Renal cortex interstitium (tissue), 11 donors: ENCODE data around the gene DLEC1. TPM values are rescaled to one million over a fixed set of nuclear protein-coding genes. Genes with fewer than 3 reads are reported as not detected.
A peak's percentile ranks its signal among the peaks of the same experiment; 100 is the strongest.
"Not testable (repeated sequence)": the region's sequence is repeated elsewhere in the genome, so short reads cannot be mapped to it uniquely, and the experiment has no call there.

Source experiments
- DNase-seq, 11 donors: peaks; one replicate each; pipeline ENCODE4 v3.0.0-alpha.2; 2013; ENCODE audit warnings: low read depth in 9 of 11, low spot score in 4 of 11; ENCODE audit errors: extremely low read depth in 1 of 11
- polyA plus RNA-seq, 3 donors: library from polyadenylated mRNA; unstranded; fragments of 120-200 nt; gene quantifications; one replicate each; pipeline ENCODE4 v1.2.1, GENCODE V29; 2013; ENCODE audit not compliant: insufficient read length in 3 of 3

DLEC1 gene
- polyA plus RNA-seq, 3 donors, result 0.48 to 1.5 (median 0.82) TPM

- DNase-seq, result no peak
Observed at GRCh38 chr3:38054499-38055001, 15.5 kb downstream of the DLEC1 start.

- no peak for DNase-seq
Observed at GRCh38 chr3:38059148-38059547, 20.1 kb downstream of the DLEC1 start.

DNA sequence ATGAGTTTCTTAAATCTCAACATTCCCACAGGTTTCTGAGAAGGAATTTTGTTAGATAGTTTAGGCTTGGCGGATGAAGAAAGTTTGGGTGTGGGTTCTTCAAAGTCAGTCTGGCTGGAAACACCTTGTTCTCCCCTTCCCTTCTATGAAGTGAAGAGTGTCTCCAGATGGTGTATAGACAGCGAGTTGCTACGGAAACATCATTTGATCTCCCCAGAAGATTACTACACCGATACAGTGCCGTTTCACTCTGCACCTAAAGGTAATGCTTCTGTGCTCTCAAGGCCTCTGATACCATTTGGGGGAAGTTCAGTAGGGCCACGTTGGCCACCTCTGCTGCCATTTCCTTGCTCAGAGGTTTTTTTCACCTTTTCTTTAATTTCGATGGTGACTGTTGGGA is 20.6 kb downstream of the DLEC1 start:
- no peak for DNase-seq

DNA sequence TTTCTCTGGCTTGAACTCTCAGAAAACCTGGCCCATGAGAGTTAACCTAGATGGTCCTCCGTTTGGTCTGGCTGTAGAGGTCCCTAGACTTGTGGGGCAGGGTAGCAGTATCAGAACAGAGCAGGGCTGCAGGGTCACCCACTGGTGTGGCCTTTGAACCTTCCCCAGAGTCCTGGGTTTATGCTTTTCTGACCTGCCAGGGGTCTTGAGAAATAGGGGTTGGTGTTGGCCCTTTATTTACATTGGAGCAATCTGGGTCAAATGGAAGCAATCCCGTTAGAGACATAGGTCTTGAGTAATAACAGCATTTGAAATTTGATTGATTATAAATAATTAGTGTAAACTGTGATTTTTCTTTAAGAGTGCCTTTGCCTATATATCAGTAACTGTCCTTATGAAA is 23.8 kb downstream of the DLEC1 start:
- no peak for DNase-seq

DNA sequence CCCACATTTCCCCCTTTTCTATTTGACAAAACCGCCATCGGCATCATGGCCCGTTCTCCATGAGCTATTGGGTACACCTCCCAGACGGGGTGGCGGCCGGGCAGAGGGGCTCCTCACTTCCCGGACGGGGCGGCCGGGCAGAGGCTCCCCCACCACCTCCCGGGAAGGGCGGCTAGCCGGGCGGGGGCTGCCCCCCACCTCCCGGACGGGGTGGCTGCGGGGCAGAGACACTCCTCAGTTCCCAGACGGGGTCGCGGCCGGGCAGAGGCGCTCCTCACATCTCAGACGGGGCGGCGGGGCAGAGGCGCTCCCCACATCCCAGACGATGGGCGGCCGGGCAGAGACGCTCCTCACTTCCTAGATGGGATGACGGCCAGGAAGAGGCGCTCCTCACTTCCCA is 25.4 kb downstream of the DLEC1 start:
- not testable (repeated sequence) for DNase-seq

DNA sequence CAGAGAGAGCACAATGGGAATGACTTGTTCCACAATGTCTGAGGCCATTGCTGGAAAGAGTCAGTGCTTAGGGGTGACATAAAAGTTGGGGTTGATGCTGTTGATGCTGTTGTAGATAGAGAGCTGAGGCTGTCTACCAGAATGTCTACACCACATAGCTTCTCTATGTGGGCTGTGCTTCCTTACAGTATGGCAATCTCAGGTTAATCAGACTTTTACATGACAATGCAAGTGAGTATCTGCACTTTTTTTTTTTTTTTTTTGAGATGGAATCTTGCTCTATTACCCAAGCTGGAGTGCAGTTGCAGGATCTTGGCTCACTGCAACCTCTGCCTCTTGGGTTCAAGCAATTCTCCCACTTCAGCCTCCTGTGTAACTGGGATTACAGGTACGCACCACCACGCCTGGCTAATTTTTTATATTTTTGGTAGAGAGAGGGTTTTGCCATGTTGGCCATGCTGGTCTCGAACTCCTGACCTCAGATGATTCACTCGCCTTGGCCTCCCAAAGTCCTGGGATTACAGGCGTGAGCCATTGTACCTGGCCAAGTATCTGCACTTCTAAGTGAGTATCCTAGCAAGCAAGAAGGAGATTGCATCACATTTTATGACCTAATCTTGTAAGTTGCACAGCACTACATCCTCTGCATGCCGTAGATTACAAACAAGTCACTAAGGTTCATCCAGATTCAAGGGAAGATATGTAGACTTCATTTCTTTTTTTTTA is 28.7 kb downstream of the DLEC1 start:
- DNase-seq, result no peak

DNA sequence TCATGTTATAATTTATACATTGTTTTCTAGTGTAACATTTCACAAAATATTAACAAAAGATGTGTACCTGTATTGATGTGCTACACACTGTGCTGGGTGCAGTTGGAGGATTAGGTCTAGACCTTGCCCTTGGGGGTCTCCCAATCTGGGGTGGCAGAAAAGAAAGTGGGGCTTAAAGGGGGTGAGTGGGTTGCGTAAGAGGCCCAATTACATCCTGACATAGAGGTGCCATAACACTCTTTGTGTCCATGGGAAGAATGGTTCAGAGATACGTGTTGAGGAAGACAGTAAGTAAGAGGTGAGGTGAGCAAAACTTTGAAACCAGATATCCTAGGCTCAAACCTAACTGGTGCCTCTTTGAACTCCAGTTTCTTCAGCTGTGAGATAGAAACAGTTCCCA is 31.0 kb downstream of the DLEC1 start:
- DNase-seq, result no peak

DNA sequence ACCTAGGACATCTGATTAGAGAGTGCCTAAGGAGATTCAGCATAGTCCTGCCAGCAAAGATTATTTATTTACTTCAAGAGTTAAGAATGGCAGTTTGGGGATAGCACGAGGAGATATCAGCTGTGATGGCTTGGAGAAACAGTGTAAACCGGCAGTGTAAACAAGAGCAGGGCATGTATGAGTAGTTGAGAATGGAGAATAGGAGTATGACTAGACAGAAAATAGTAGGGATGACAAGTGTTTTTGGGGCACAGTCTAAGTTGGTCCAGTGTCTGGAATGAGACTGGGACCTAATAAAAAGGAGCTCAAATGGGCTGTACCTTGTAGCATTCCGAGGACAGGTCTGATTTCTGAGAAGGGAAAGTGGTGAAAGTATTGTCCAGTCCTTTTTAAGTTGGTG is 38.1 kb downstream of the DLEC1 start:
- not testable (repeated sequence) for DNase-seq

DNA sequence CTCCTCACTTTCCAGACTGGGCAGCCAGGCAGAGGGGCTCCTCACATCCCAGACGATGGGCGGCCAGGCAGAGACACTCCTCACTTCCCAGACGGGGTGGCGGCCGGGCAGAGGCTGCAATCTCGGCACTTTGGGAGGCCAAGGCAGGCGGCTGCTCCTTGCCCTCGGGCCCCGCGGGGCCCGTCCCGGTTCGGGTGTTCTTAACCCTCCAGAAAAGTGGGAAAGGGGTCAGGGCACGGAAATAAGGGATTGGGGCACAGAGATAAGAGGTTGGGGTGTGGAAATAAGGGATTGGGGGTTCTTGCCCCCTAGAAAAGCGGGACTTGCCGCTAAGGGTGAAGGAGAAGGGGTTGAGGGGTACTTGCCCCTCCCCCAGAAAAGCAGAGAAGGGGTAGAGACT is 43.3 kb downstream of the DLEC1 start:
- not testable (repeated sequence) for DNase-seq

GRCh38 chr3:38083254-38083653 is 44.2 kb downstream of the DLEC1 start:
- DNase-seq, result not testable (repeated sequence)

- DNase-seq, result no peak
Observed at GRCh38 chr3:38083871-38084333, 44.9 kb downstream of the DLEC1 start.

DNA sequence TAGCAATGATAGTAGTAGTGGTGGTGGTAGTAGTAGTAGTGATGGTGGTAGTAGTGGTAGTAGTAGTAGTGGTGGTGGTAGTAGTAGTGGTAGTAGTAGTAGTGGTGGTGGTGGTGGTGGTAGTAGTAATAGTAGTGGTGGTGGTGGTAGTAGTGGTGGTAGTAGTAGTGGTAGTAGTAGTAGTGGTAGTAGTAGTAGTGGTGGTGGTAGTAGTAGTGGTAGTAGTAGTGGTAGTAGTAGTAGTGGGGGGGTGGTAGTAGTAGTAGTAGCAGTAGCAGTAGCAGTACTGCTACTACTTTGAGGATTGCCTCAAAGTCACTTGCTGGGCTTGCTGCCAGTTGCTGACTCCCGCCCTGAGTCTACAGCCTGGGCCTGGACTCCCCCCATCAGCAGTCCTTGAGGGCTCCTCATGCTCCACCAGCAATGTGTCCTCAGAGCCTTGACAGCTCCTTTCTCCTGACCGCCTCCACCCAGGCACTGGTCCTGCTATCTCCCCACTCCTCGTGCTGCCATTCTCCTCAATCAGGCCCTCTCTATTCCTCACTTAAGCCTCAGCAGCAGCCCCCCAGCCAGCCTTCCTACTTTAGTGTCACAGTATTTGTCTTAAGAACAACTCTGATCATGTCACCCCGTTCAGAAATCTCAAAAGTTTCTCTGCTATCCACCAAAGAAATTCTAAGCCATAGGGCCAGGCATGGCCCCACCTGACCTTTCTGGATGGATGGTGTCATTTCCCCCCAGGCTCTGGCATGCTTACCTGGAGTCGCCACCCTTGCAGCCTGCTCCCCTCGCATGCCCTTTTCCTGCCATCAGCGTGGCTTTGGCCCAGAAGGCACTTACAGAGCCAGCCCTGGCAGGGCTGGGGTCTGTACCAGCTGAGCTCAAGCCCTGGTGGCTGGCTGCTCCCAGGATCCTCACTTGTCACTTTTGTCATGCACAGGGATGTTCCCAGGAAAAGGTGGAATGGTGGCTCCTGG is 45.6 kb downstream of the DLEC1 start:
- peak in 4 of 11 donors; percentile 5 to 50 (median 17) for DNase-seq

DNA sequence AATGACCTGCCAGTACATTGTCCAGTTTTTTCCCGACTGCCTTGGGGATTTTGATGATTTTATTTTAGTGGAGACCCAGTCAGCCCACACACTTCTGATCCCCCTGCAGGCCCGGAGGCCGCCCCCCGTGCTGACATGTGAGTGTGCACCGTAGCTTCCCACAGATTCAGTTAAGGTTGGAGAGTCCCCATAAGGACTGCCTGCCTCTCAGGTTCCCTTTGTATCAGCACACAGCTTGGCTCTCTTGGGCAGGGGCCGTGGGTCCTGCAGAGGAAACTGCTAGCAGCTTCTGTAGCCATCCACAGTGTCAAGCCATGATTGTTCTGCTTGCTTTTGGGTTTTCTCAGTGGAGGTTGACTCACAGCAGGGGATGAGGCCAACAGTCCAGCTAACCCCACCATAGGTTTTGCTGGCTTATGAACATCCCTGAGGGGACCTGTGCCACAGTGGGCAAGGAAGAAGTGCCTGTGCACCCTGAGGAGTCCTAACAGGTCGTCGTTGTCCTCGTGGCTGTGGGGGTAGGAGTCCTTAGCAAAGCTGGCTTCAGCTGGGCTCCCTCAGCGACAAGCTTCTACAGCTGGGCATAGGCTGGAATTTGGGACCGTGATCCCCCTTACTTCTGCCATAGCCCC is 46.4 kb downstream of the DLEC1 start:
- DNase-seq, result no peak

DNA sequence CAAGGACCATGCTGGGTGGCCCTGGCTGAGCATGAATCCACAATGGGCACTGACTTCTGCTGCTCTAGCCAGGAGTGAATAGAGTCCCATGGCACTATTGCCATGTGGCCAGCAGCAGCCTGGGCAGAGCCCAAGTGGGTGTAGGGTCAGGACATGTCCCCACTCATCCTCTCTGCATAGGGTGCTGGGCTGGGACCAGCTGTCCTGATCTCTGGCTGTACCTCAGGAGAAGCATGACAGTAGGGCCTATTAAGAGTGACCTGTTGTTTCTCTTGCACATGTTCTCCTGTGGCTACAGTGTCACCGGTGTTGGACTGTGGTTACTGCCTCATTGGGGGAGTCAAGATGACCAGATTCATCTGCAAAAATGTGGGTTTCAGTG is 46.9 kb downstream of the DLEC1 start:
- DNase-seq, result no peak

DNA sequence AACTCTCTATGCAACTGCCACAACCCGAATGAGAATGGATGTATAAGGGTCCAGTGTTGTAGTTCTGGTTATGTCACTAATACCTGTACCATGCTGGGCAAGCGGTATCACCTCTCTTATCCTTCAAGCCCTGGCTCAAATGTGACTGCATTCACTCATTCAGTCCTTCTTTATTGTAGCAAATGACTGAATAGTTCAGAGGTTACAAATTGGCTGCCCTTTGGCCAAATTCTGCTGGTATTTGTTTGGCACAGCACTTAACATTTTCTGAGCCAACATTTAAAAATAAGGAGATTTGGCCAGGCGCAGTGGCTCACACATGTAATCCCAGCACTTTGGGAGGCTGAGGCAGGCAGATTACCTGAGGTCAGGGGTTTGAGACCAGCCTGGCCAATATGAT is 47.5 kb downstream of the DLEC1 start:
- no peak for DNase-seq

DNA sequence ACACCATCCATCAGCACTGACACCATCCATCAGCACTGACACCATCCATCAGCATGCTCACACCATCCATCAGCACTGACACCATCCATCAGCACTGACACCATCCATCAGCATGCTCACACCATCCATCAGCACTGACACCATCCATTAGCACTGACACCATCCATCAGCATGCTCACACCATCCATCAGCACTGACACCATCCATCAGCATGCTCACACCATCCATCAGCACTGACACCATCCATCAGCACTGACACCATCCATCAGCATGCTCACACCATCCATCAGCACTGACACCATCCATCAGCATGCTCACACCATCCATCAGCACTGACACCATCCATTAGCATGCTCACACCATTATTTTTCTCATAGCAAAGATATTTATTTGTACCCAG is 48.3 kb downstream of the DLEC1 start:
- not testable (repeated sequence) for DNase-seq

- DNase-seq, result no peak
Observed at GRCh38 chr3:38088126-38089078, 49.4 kb downstream of the DLEC1 start.

GRCh38 chr3:38089163-38089562 is 50.2 kb downstream of the DLEC1 start:
- no peak for DNase-seq
